Measurements from ENCODE around the gene SPART.
"Not testable (repeated sequence)": the region's sequence is repeated elsewhere in the genome, so short reads cannot be mapped to it uniquely, and the experiment has no call there.

SPART gene

GRCh38 chr13:36352350-36352749 is 6.2 kb upstream of the SPART start:
- DNase-seq, result no peak

GRCh38 chr13:36347531-36348210 is 1.5 kb upstream of the SPART start:
- no peak for DNase-seq

- DNase-seq, result no peak
These were observed 564 bp downstream of the SPART start for GRCh38 chr13:36345438-36346221.

GRCh38 chr13:36344886-36345437 is 1.2 kb downstream of the SPART start:
- no peak for DNase-seq

GRCh38 chr13:36344173-36344572 is 2.0 kb downstream of the SPART start:
- DNase-seq, result no peak

- no peak for DNase-seq
These were observed 2.4 kb downstream of the SPART start for GRCh38 chr13:36343766-36344165.

- DNase-seq, result no peak
These were observed 3.5 kb downstream of the SPART start for GRCh38 chr13:36342715-36343114.

- DNase-seq, result no peak
These were observed 4.5 kb downstream of the SPART start for GRCh38 chr13:36341718-36342117.

GRCh38 chr13:36339600-36340155 is 6.5 kb downstream of the SPART start:
- DNase-seq, result no peak

- no peak for DNase-seq
These were observed 8.1 kb downstream of the SPART start for GRCh38 chr13:36337938-36338641.

GRCh38 chr13:36332986-36333385 is 13.2 kb downstream of the SPART start:
- DNase-seq, result no peak

GRCh38 chr13:36332255-36332654 is 13.9 kb downstream of the SPART start:
- not testable (repeated sequence) for DNase-seq

- no peak for DNase-seq
These were observed 14.9 kb downstream of the SPART start for GRCh38 chr13:36331280-36331679.

GRCh38 chr13:36329361-36329760 is 16.8 kb downstream of the SPART start:
- no peak for DNase-seq

GRCh38 chr13:36328821-36329220 is 17.4 kb downstream of the SPART start:
- DNase-seq, result no peak

- DNase-seq, result no peak
These were observed 20.3 kb downstream of the SPART start for GRCh38 chr13:36325912-36326311.

GRCh38 chr13:36324881-36325280 is 21.3 kb downstream of the SPART start:
- not testable (repeated sequence) for DNase-seq

GRCh38 chr13:36323951-36324566 is 22.1 kb downstream of the SPART start:
- no peak for DNase-seq

GRCh38 chr13:36323408-36323807 is 22.8 kb downstream of the SPART start:
- no peak for DNase-seq

- DNase-seq, result not testable (repeated sequence)
These were observed 26.4 kb downstream of the SPART start for GRCh38 chr13:36319793-36320192.

- no peak for DNase-seq
These were observed 32.9 kb downstream of the SPART start for GRCh38 chr13:36313047-36313969.
